ENCODE results near the gene CDC20B. TPM values are rescaled to one million over a fixed set of nuclear protein-coding genes. Genes with fewer than 3 reads are reported as not detected.

The CDC20B gene
- total and polyA plus RNA-seq, 4 experiments from 2014 or later = not detected

DNA sequence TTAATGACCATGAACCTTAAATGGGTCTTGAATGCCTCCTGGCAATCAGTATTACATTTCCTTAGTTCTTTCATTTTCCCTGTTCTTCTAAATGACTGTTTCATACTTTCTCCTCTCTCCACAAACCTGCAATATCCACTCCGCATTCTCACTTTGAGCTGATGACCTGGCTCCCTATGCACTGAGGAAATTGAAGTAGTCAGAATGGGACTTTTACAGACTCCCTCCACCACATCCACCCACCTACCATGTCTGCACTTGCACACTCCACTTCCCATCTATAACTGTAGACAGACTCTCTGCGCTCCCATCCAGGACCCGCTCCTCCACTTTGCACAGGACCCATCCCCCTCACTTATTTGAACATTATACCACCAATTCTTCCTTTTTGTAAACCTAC, 106.7 kb downstream of the CDC20B start:
- Mint-ChIP-seq H3K4me3 (no peak overlapping the region), H3K27ac (no peak overlapping the region), H3K27me3 (no peaks in the 10 kb centered on the region), H3K4me1 (peaks cover 36 to 73% (median 50%) of the 10 kb centered on the region in 4 donors), H3K9me3 (peaks cover 0 to 5% (median 0%) of the 10 kb centered on the region in 8 donors), H3K36me3 (no peaks in the 10 kb centered on the region)
- POLR2A ChIA-PET (ENCODE audit: partially characterized antibody) = interaction anchor here (1.3 to 1.9 kb wide), 2 partner anchors 18 to 30 kb away, joined by 3 to 10 read pairs; no protein-coding TSS in a partner anchor
- H3K36me3 ChIP-seq (ENCODE audit: insufficient read depth, low read length) = no peaks in the 10 kb centered on the region
- no peaks in the 10 kb centered on the region for H3K27me3 ChIP-seq (ENCODE audit: insufficient read depth, low read length)
- intact Hi-C loops (cut with micrococcal nuclease) = no loop called here
- no peak overlapping the region for H3K27ac ChIP-seq (ENCODE audit: low read depth, low read length)
- DNase-seq = no peak
- no peaks in the 10 kb centered on the region for H3K9me3 ChIP-seq (ENCODE audit: control insufficient read depth in 1 of 2, low read length in 2 of 2)
- H3K4me1 ChIP-seq (ENCODE audit: insufficient read depth, low read length) = peaks cover 31% of the 10 kb centered on the region
- H3K4me3 ChIP-seq (ENCODE audit: low read length in 2 of 2) = no peak overlapping the region
- CTCF ChIA-PET (ENCODE audit: partially characterized antibody) = interaction anchor here (0.7 to 1.8 kb wide), 3 partner anchors 8 to 76 kb away, joined by 3 to 5 read pairs (median 3); partner anchors contain the start of gene GZMA

DNA sequence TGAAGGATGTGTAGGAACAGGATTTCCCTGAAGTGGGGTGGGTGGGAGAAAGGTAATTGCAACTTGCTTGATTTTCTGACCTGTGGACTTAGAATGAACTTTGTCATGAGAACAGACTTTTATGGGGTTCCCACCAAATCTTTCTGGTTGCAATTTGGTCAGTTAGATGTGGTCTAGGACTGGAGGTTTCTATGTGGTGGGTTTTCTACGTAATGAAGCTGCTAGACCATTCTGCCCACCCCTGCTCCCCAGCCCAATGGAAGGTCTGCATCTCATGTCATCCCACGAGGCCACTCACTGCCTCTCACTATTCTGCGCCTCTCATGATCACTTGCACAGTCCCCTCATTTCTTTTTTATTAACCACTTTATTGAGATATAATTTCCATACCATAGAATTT, 108.5 kb downstream of the CDC20B start:
- DNase-seq = no peak
- ChIA-PET POLR2A (ENCODE audit: partially characterized antibody) (no interaction called here), CTCF (ENCODE audit: partially characterized antibody) (interaction anchor here (1.8 to 4.5 kb wide), 2 partner anchors 38 to 120 kb away, joined by 5 to 28 read pairs; partner anchors contain the start of gene GZMA)
- no peak overlapping the region for H3K27ac ChIP-seq (ENCODE audit: low read depth, low read length)
- no peaks in the 10 kb centered on the region for H3K9me3 ChIP-seq (ENCODE audit: control insufficient read depth in 1 of 2, low read length in 2 of 2)
- peaks cover 38% of the 10 kb centered on the region for H3K4me1 ChIP-seq (ENCODE audit: insufficient read depth, low read length)
- Mint-ChIP-seq H3K27me3 (no peaks in the 10 kb centered on the region), H3K4me3 (peak overlapping the region in 1 of 8 donors; percentile 13), H3K4me1 (peaks cover 38 to 74% (median 53%) of the 10 kb centered on the region in 4 donors), H3K27ac (peak overlapping the region in 1 of 7 donors; percentile 17), H3K36me3 (no peaks in the 10 kb centered on the region), H3K9me3 (peaks cover 0 to 2% (median 0%) of the 10 kb centered on the region in 8 donors)
- H3K4me3 ChIP-seq (ENCODE audit: low read length in 2 of 2) = no peak overlapping the region
- H3K36me3 ChIP-seq (ENCODE audit: insufficient read depth, low read length) = no peaks in the 10 kb centered on the region
- intact Hi-C loops (cut with micrococcal nuclease) = loop anchor here (5.0 kb wide), 1 partner anchor 37 kb away; no protein-coding TSS in a partner anchor
- no peaks in the 10 kb centered on the region for H3K27me3 ChIP-seq (ENCODE audit: insufficient read depth, low read length)

DNA sequence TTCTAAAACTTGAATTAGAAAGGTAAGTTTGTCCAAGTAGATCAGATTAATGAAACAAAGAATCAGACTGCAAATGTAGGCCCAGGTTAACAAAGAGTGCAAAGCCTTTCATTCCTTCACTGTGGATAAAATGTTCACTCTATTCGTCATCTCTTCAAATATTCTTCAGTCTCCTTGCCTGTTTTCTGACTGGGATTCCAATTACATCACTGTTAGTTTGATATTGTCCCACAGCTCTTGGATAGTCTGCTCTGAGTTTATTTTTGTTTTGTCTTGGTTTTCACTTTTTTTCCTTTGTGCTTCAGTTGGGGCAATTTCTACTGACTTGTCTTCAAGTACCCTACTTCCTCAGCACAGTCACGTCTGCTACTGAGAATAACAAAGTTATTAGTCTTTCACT, 109.1 kb downstream of the CDC20B start:
- intact Hi-C loops (cut with micrococcal nuclease) = loop anchor here (2.0 to 5.0 kb wide), 2 partner anchors 33 to 37 kb away; no protein-coding TSS in a partner anchor
- Histone ChIP-seq H3K9me3 (ENCODE audit: control insufficient read depth in 1 of 2, low read length in 2 of 2) (no peaks in the 10 kb centered on the region), H3K27ac (ENCODE audit: low read depth, low read length) (no peak overlapping the region), H3K36me3 (ENCODE audit: insufficient read depth, low read length) (no peaks in the 10 kb centered on the region), H3K4me3 (ENCODE audit: low read length in 2 of 2) (no peak overlapping the region), H3K27me3 (ENCODE audit: insufficient read depth, low read length) (no peaks in the 10 kb centered on the region), H3K4me1 (ENCODE audit: insufficient read depth, low read length) (peaks cover 38% of the 10 kb centered on the region)
- H3K27ac Mint-ChIP-seq = peak overlapping the region; percentile 10 to 84 (median 70)
- DNase-seq = no peak
- ChIA-PET CTCF (ENCODE audit: partially characterized antibody) (interaction anchor here (1.0 to 4.5 kb wide), 3 partner anchors 27 to 120 kb away, joined by 3 to 28 read pairs (median 18); no protein-coding TSS in a partner anchor), POLR2A (ENCODE audit: partially characterized antibody) (interaction anchor here (3.5 to 3.9 kb wide), 2 partner anchors 26 to 32 kb away, joined by 33 to 55 read pairs; no protein-coding TSS in a partner anchor)
- no peaks in the 10 kb centered on the region for H3K27me3 Mint-ChIP-seq
- H3K4me1 Mint-ChIP-seq = peaks cover 38 to 69% (median 53%) of the 10 kb centered on the region in 4 donors
- peaks cover 0 to 2% (median 0%) of the 10 kb centered on the region in 8 donors for H3K9me3 Mint-ChIP-seq
- H3K4me3 Mint-ChIP-seq = peak overlapping the region in 3 of 8 donors; percentile 33 to 74 (median 64)
- H3K36me3 Mint-ChIP-seq = no peaks in the 10 kb centered on the region

DNA sequence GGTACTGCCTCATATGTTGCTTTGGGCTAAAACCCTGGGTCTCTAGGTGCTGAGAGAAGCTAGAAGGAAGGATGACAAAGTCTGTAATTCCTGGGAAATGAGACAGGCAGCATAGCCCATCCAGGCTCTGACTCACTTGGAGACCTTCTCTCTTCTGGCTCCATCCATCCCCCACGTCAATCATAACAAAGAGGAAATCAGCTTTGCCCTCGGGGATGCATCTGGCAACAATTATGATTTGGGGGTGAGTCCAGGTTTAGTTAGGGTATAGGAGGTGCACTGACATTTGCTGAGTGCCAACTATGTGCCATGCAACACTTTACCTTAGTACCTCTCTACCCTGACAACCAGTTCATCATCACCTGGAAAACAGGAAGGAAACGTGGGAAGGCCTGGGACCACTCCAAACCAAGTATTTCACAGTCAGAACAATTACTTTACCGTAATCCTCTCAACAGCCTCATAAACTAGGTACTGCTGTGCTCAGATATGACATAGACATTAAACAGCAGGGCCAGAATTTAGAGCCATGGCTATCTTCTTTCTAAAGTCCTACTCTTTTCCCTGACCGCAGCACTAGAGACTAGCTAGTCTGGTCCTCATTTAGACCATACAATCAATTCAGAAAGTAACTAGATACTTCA, 109.6 kb downstream of the CDC20B start:
- Mint-ChIP-seq H3K9me3 (peaks cover 0 to 2% (median 0%) of the 10 kb centered on the region in 8 donors), H3K36me3 (no peaks in the 10 kb centered on the region), H3K4me1 (peaks cover 38 to 69% (median 53%) of the 10 kb centered on the region in 4 donors), H3K4me3 (peak overlapping the region in 5 of 8 donors; percentile 34 to 91 (median 88)), H3K27ac (peak overlapping the region in 6 of 7 donors; percentile 9 to 80 (median 20)), H3K27me3 (no peaks in the 10 kb centered on the region)
- ChIA-PET POLR2A (ENCODE audit: partially characterized antibody) (interaction anchor here (3.5 to 3.9 kb wide), 2 partner anchors 26 to 33 kb away, joined by 33 to 55 read pairs; no protein-coding TSS in a partner anchor), CTCF (ENCODE audit: partially characterized antibody) (interaction anchor here (1.0 to 4.5 kb wide), 5 partner anchors 9 to 119 kb away, joined by 3 to 28 read pairs (median 4); no protein-coding TSS in a partner anchor)
- H3K4me1 ChIP-seq (ENCODE audit: insufficient read depth, low read length) = peaks cover 38% of the 10 kb centered on the region
- no peak overlapping the region for H3K27ac ChIP-seq (ENCODE audit: low read depth, low read length)
- no peak overlapping the region for H3K4me3 ChIP-seq (ENCODE audit: low read length in 2 of 2)
- H3K27me3 ChIP-seq (ENCODE audit: insufficient read depth, low read length) = no peaks in the 10 kb centered on the region
- no peak for DNase-seq
- no peaks in the 10 kb centered on the region for H3K9me3 ChIP-seq (ENCODE audit: control insufficient read depth in 1 of 2, low read length in 2 of 2)
- intact Hi-C loops (cut with micrococcal nuclease) = loop anchor here (2.0 to 5.0 kb wide), 2 partner anchors 33 to 36 kb away; no protein-coding TSS in a partner anchor
- no peaks in the 10 kb centered on the region for H3K36me3 ChIP-seq (ENCODE audit: insufficient read depth, low read length)

Small RNA genes within 50 kb of the gene (microRNA-seq; reads per million reads assigned to microRNA genes)
- gene MIR449A (ENCODE audit: borderline microRNAs expressed, borderline number of aligned reads, borderline replicate concordance) = 6.2 reads per million, percentile 29 among the genes with 10 or more reads in this experiment
- gene MIR449B (ENCODE audit: borderline microRNAs expressed, borderline number of aligned reads, borderline replicate concordance) = 0.72 reads per million
- not detected for gene MIR449C (ENCODE audit: borderline microRNAs expressed, borderline number of aligned reads, borderline replicate concordance)

Other genes with a start within 250 kb of the CDC20B start
- 1 to 10 TPM in 1 of 2 experiments, under 1 TPM in 1; 0.99 to 1.5 TPM for gene ESM1, start 187.6 kb downstream of the CDC20B start, total RNA-seq
- 1 to 10 TPM; 1.1 TPM for gene ESM1, start 187.6 kb downstream of the CDC20B start, polyA plus RNA-seq
- gene GZMK, start 148.9 kb downstream of the CDC20B start, total RNA-seq = 10 to 100 TPM; 30.0 to 31.3 TPM
- 100 to 1,000 TPM in 1 of 2 donors, 10 to 100 TPM in 1; 92.8 to 116 TPM for gene GZMK, start 148.9 kb downstream of the CDC20B start, polyA plus RNA-seq
- gene GZMA, start 70.5 kb downstream of the CDC20B start, total RNA-seq = 10 to 100 TPM; 25.0 to 28.2 TPM
- gene GZMA, start 70.5 kb downstream of the CDC20B start, polyA plus RNA-seq = 100 to 1,000 TPM; 199 to 230 TPM
- gene GPX8, start 13.0 kb downstream of the CDC20B start, total RNA-seq = not detected
- gene GPX8, start 13.0 kb downstream of the CDC20B start, polyA plus RNA-seq = not detected
- not detected for gene MCIDAS, start 54.1 kb upstream of the CDC20B start, total RNA-seq
- not detected for gene MCIDAS, start 54.1 kb upstream of the CDC20B start, polyA plus RNA-seq
- gene CCNO, start 60.4 kb upstream of the CDC20B start, total RNA-seq = not detected
- not detected for gene CCNO, start 60.4 kb upstream of the CDC20B start, polyA plus RNA-seq
- 10 to 100 TPM; 18.5 to 22.5 TPM for gene DHX29, start 134.5 kb upstream of the CDC20B start, total RNA-seq
- 10 to 100 TPM; 11.6 to 21.0 TPM for gene DHX29, start 134.5 kb upstream of the CDC20B start, polyA plus RNA-seq
- 10 to 100 TPM; 73.3 to 82.2 TPM for gene MTREX, start 134.8 kb upstream of the CDC20B start, total RNA-seq
- gene MTREX, start 134.8 kb upstream of the CDC20B start, polyA plus RNA-seq = 10 to 100 TPM; 28.8 to 37.4 TPM